Thymus (tissue), 11 donors: ENCODE data around the gene CCDC12. TPM values are rescaled to one million over a fixed set of nuclear protein-coding genes. Genes with fewer than 3 reads are reported as not detected.

ENCODE experiments used
- DNase-seq, 9 donors: peaks; one replicate each; pipeline ENCODE4 v3.0.0-alpha.2; 2013; ENCODE audit warnings: low spot score in 9 of 9, low read depth in 6 of 9, missing footprints in 1 of 9
- H3K27ac ChIP-seq, 2 donors: one replicate each; pipeline ENCODE4 v1.5.1; 2013; ENCODE audit warnings: control low read depth in 1 of 2, low read depth in 1 of 2, low read length in 1 of 2, mild to moderate bottlenecking in 1 of 2, moderate library complexity in 1 of 2
- H3K27me3 ChIP-seq, 2 donors: one replicate each; pipeline ENCODE4 v1.5.1; 2013; ENCODE audit warnings: low read length in 1 of 2; ENCODE audit not compliant: control insufficient read depth in 2 of 2, insufficient read depth in 1 of 2
- H3K36me3 ChIP-seq, 2 donors: one replicate each; pipeline ENCODE4 v1.5.1; 2013; ENCODE audit warnings: low read length in 1 of 2, mild to moderate bottlenecking in 1 of 2, moderate library complexity in 1 of 2; ENCODE audit not compliant: control insufficient read depth in 2 of 2, insufficient read depth in 2 of 2
- H3K4me1 ChIP-seq, 2 donors: one replicate each; pipeline ENCODE4 v1.5.1; 2013; ENCODE audit warnings: low read length in 2 of 2; ENCODE audit not compliant: control insufficient read depth in 2 of 2, insufficient read depth in 2 of 2
- H3K4me3 ChIP-seq, 2 donors: one replicate each; pipeline ENCODE4 v1.5.1; 2013; ENCODE audit warnings: low read length in 2 of 2, control low read depth in 1 of 2, mild to moderate bottlenecking in 1 of 2
- H3K9me3 ChIP-seq, 2 donors: one replicate each; pipeline ENCODE4 v1.5.1; 2013; ENCODE audit warnings: low read length in 1 of 2, mild to moderate bottlenecking in 1 of 2; ENCODE audit not compliant: control insufficient read depth in 2 of 2, insufficient read depth in 1 of 2
- WGBS: extraction: QIAGEN DNeasy Blood & Tissue Kit; methylation state at CpG from one replicate; pipeline ENCODE4 v1.1.7; 2013; 5-methylcytosine and 5-hydroxymethylcytosine counted together
- polyA plus RNA-seq: library from polyadenylated mRNA; stranded (reverse); fragments of 200-250 nt; gene quantifications from one replicate; pipeline ENCODE4 v1.2.3, GENCODE V29; 2013
- total RNA-seq: library from RNA; stranded (reverse); fragments of 120-200 nt; gene quantifications from one replicate; pipeline ENCODE4 v1.2.4, GENCODE V29; 2013
- donor health status: healthy.

CCDC12 gene
- total and polyA plus RNA-seq, 2 donors: 47.4 to 83.9 TPM

- Histone ChIP-seq H3K9me3 (no peaks in the 10 kb centered on the region), H3K27ac (no peak overlapping the region), H3K36me3 (peaks cover 3 to 24% of the 10 kb centered on the region in 2 donors), H3K4me1 (peaks cover 58 to 86% of the 10 kb centered on the region in 2 donors), H3K27me3 (no peaks in the 10 kb centered on the region), H3K4me3 (no peak overlapping the region)
- WGBS: 97% methylated on average over 2 of the region's 2 CpGs
- DNase-seq: no peak
Observed at GRCh38 chr3:46950177-46950576, 26.4 kb downstream of the CCDC12 start.

GRCh38 chr3:46948830-46949671, 27.5 kb downstream of the CCDC12 start:
- 85% methylated on average over 6 of the region's 6 CpGs for WGBS
- peak overlapping the region; percentile 75 to 78 for H3K27ac ChIP-seq
- no peaks in the 10 kb centered on the region for H3K27me3 ChIP-seq
- H3K36me3 ChIP-seq: peaks cover 3 to 26% of the 10 kb centered on the region in 2 donors
- DNase-seq: no peak
- peaks cover 0 to 5% of the 10 kb centered on the region in 2 donors for H3K9me3 ChIP-seq
- H3K4me3 ChIP-seq: no peak overlapping the region
- H3K4me1 ChIP-seq: peaks cover 47 to 79% of the 10 kb centered on the region in 2 donors

GRCh38 chr3:46947981-46948791, 28.4 kb downstream of the CCDC12 start:
- DNase-seq: peak in 3 of 9 donors; percentile 51 to 59 (median 58)

GRCh38 chr3:46947546-46947901, 29.0 kb downstream of the CCDC12 start:
- Histone ChIP-seq H3K4me3 (no peak overlapping the region), H3K36me3 (peaks cover 3 to 26% of the 10 kb centered on the region in 2 donors), H3K27me3 (no peaks in the 10 kb centered on the region), H3K27ac (peak overlapping the region; percentile 75 to 78), H3K9me3 (peaks cover 0 to 5% of the 10 kb centered on the region in 2 donors), H3K4me1 (peaks cover 31 to 76% of the 10 kb centered on the region in 2 donors)
- DNase-seq: no peak
- 70% methylated on average over 4 of the region's 4 CpGs for WGBS

More at GRCh38 chr3:46947981-46948791, 28.4 kb downstream of the CCDC12 start:
- no peaks in the 10 kb centered on the region for H3K27me3 ChIP-seq
- H3K27ac ChIP-seq: peak overlapping the region; percentile 75 to 78
- no peak overlapping the region for H3K4me3 ChIP-seq
- 58% methylated on average over 19 of the region's 19 CpGs for WGBS
- peaks cover 38 to 79% of the 10 kb centered on the region in 2 donors for H3K4me1 ChIP-seq
- peaks cover 0 to 5% of the 10 kb centered on the region in 2 donors for H3K9me3 ChIP-seq
- H3K36me3 ChIP-seq: peaks cover 3 to 26% of the 10 kb centered on the region in 2 donors

- H3K9me3 ChIP-seq: peaks cover 0 to 5% of the 10 kb centered on the region in 2 donors
- H3K27me3 ChIP-seq: no peaks in the 10 kb centered on the region
- peaks cover 4 to 30% of the 10 kb centered on the region in 2 donors for H3K36me3 ChIP-seq
- H3K27ac ChIP-seq: peak overlapping the region; percentile 26 to 78
- WGBS: 29% methylated on average over 7 of the region's 7 CpGs
- peak in 1 of 9 donors; percentile 40 for DNase-seq
- H3K4me1 ChIP-seq: peaks cover 27 to 76% of the 10 kb centered on the region in 2 donors
- no peak overlapping the region for H3K4me3 ChIP-seq
Observed at GRCh38 chr3:46946856-46947545, 29.5 kb downstream of the CCDC12 start.

- H3K27me3 ChIP-seq: no peaks in the 10 kb centered on the region
- peaks cover 27 to 77% of the 10 kb centered on the region in 2 donors for H3K4me1 ChIP-seq
- 96% methylated on average over 6 of the region's 6 CpGs for WGBS
- H3K36me3 ChIP-seq: peaks cover 7 to 31% of the 10 kb centered on the region in 2 donors
- peaks cover 0 to 5% of the 10 kb centered on the region in 2 donors for H3K9me3 ChIP-seq
- no peak overlapping the region for H3K27ac ChIP-seq
- no peak overlapping the region for H3K4me3 ChIP-seq
- no peak for DNase-seq
Observed at GRCh38 chr3:46946416-46946815, 30.1 kb downstream of the CCDC12 start.

GRCh38 chr3:46944191-46944590, 32.4 kb downstream of the CCDC12 start:
- Histone ChIP-seq H3K36me3 (peaks cover 25 to 47% of the 10 kb centered on the region in 2 donors), H3K27ac (no peak overlapping the region), H3K4me1 (peaks cover 23 to 74% of the 10 kb centered on the region in 2 donors), H3K9me3 (peaks cover 0 to 5% of the 10 kb centered on the region in 2 donors), H3K4me3 (no peak overlapping the region), H3K27me3 (no peaks in the 10 kb centered on the region)
- DNase-seq: no peak
- 98% methylated on average over 8 of the region's 8 CpGs for WGBS

GRCh38 chr3:46943237-46944187, 33.0 kb downstream of the CCDC12 start:
- Histone ChIP-seq H3K27ac (no peak overlapping the region), H3K4me1 (peaks cover 16 to 74% of the 10 kb centered on the region in 2 donors), H3K27me3 (no peaks in the 10 kb centered on the region), H3K9me3 (peaks cover 0 to 5% of the 10 kb centered on the region in 2 donors), H3K36me3 (peaks cover 29 to 52% of the 10 kb centered on the region in 2 donors), H3K4me3 (no peak overlapping the region)
- WGBS: 90% methylated on average over 12 of the region's 12 CpGs
- no peak for DNase-seq
